GM13977 (cell line): ENCODE measurements around the gene SLC7A8.
"Not testable (repeated sequence)": the region's sequence is repeated elsewhere in the genome, so short reads cannot be mapped to it uniquely, and the experiment has no call there.

Experiments
- DNase-seq: peaks from one replicate; pipeline ENCODE4 v3.0.0; 2012; ENCODE audit warnings: low spot score
- CTCF ChIP-seq: IDR thresholded peaks from 2 replicates; pipeline ENCODE4 v1.5.1; 2012; ENCODE audit warnings: mild to moderate bottlenecking, control low read depth; ENCODE audit not compliant: insufficient read depth; ENCODE audit errors: extremely low read depth, missing control alignments
- in situ Hi-C: fragments of 300-500 bp; cut with MboI; formaldehyde crosslinking; loops from one replicate; pipeline ENCODE4 v1.12.0; 2022; ENCODE audit warnings: low sequenced_read_pairs, low pct_unique_long_range_greater_than_20kb, mixed read lengths, inconsistent platforms; ENCODE audit not compliant: unreplicated experiment

Gene SLC7A8

GRCh38 chr14:23183479-23183878 is at the start of gene SLC7A8:
Gene SLC7A8 (minus strand): TSS chr14:23183660. CDS start chr14:23182914, 746 bp downstream.
- no peak for DNase-seq
- no peak for TF ChIP-seq CTCF
- in situ Hi-C loops, result loop anchor here (10.0 kb wide), 1 partner anchor 59 kb away; no protein-coding TSS in a partner anchor

- in situ Hi-C loops, DNase-seq: not testable (repeated sequence)
Measured at GRCh38 chr14:23232241-23232808, 48.9 kb upstream of the SLC7A8 start.

GRCh38 chr14:23228812-23229211 is 45.4 kb upstream of the SLC7A8 start:
- no peak for DNase-seq
- TF ChIP-seq CTCF, result no peak
- in situ Hi-C loops, result no loop called here

- no peak for DNase-seq
- in situ Hi-C loops, result no loop called here
- no peak for TF ChIP-seq CTCF
Measured at GRCh38 chr14:23227566-23227965, 44.1 kb upstream of the SLC7A8 start.

- in situ Hi-C loops, DNase-seq: not testable (repeated sequence)
Measured at GRCh38 chr14:23224958-23225357, 41.5 kb upstream of the SLC7A8 start.

GRCh38 chr14:23219075-23219474 is 35.6 kb upstream of the SLC7A8 start:
- TF ChIP-seq CTCF, result no peak
- DNase-seq, result no peak
- in situ Hi-C loops, result no loop called here

GRCh38 chr14:23217032-23218020 is 33.9 kb upstream of the SLC7A8 start:
- TF ChIP-seq CTCF, result no peak
- in situ Hi-C loops, result no loop called here
- DNase-seq, result no peak
